IMR-90 (cell line): ENCODE data around the gene NOP14. TPM values are rescaled to one million over a fixed set of nuclear protein-coding genes. Genes with fewer than 3 reads are reported as not detected.

Source experiments
- ATAC-seq: fragments of 200-7000 bp; cut with Tn5 transposase; 2 replicates; pipeline ENCODE4 v1.9.1; 2020; ENCODE audit warnings: low read depth, mild to moderate bottlenecking, moderate library complexity
- BruUV-seq: library from RNA; stranded (reverse); fragments of 400-500 nt; replicated peaks from 2 replicates; lab custom pipeline; 2021; lab: Mats Ljungman, UMichigan
- CTCF ChIA-PET: fragments of 300-600 bp; formaldehyde crosslinking; extraction: SDS; loops from one replicate; lab custom pipeline; 2021; ENCODE audit warnings: antibody characterized with exemption; lab: Yijun Ruan, JAX
- POLR2A ChIA-PET: fragments of 300-600 bp; sonication (Branson Sonifier 250); formaldehyde crosslinking; loops from one replicate; lab custom pipeline; 2022; ENCODE audit warnings: antibody characterized with exemption; ENCODE audit not compliant: unreplicated experiment; lab: Charles Lee
- DNase-seq: peaks from one replicate; pipeline ENCODE4 v3.0.0; 2013
- H2AFZ ChIP-seq: replicated peaks from 2 replicates; pipeline ENCODE3; 2013; ENCODE audit warnings: low read length, mild to moderate bottlenecking; ENCODE audit not compliant: poor library complexity
- H2AK5ac ChIP-seq: 2 replicates; pipeline ENCODE4 v1.6.1; 2013; ENCODE audit warnings: low read depth, low read length, inconsistent platforms
- H2AK9ac ChIP-seq: replicated peaks from 2 replicates; pipeline ENCODE3; 2013; ENCODE audit warnings: mild to moderate bottlenecking, low read depth, low read length, moderate library complexity; ENCODE audit not compliant: poor library complexity
- H2BK120ac ChIP-seq: 2 replicates; pipeline ENCODE4 v1.6.1; 2013; ENCODE audit warnings: low read depth, low read length, inconsistent platforms
- H2BK15ac ChIP-seq: 3 replicates; pipeline ENCODE4 v1.6.1; 2013; ENCODE audit warnings: low read depth, low read length, inconsistent platforms
- H2BK20ac ChIP-seq: 2 replicates; pipeline ENCODE4 v1.6.1; 2013; ENCODE audit warnings: low read depth, mild to moderate bottlenecking, inconsistent platforms, low read length, moderate library complexity
- H2BK5ac ChIP-seq: 2 replicates; pipeline ENCODE4 v1.6.1; 2013; ENCODE audit warnings: mild to moderate bottlenecking, low read depth, low read length, inconsistent platforms; ENCODE audit not compliant: poor library complexity, severe bottlenecking
- H3K14ac ChIP-seq: replicated peaks from 2 replicates; pipeline ENCODE4 v1.6.1; 2013; ENCODE audit warnings: low read depth, low read length, inconsistent platforms
- H3K18ac ChIP-seq: 2 replicates; pipeline ENCODE4 v1.6.1; 2013; ENCODE audit warnings: low read depth, low read length, control low read depth
- H3K23ac ChIP-seq: 2 replicates; pipeline ENCODE4 v1.6.1; 2013; ENCODE audit warnings: low read depth, low read length, inconsistent platforms
- H3K27ac ChIP-seq: 2 replicates; pipeline ENCODE4 v1.5.1; 2013; ENCODE audit warnings: mild to moderate bottlenecking, control low read depth, low read length; ENCODE audit not compliant: insufficient read depth
- H3K27me3 ChIP-seq: 2 replicates; pipeline ENCODE4 v1.6.1; 2013; ENCODE audit warnings: low read length; ENCODE audit not compliant: control insufficient read depth, insufficient read depth
- H3K36me3 ChIP-seq: 2 replicates; pipeline ENCODE4 v1.6.1; 2013; ENCODE audit warnings: low read length, mixed read lengths; ENCODE audit not compliant: control insufficient read depth, insufficient read depth
- H3K4ac ChIP-seq: 2 replicates; pipeline ENCODE4 v1.6.1; 2013; ENCODE audit warnings: low read depth, low read length, inconsistent platforms
- H3K4me1 ChIP-seq: 2 replicates; pipeline ENCODE4 v1.6.1; 2013; ENCODE audit warnings: low read length, mixed read lengths; ENCODE audit not compliant: control insufficient read depth, insufficient read depth
- H3K4me2 ChIP-seq: 2 replicates; pipeline ENCODE4 v1.6.1; 2013; ENCODE audit warnings: low read depth, mild to moderate bottlenecking, control low read depth, low read length, moderate library complexity
- H3K4me3 ChIP-seq: 2 replicates; pipeline ENCODE4 v1.5.1; 2013; ENCODE audit warnings: low read depth, mild to moderate bottlenecking, control low read depth, low read length, moderate library complexity; ENCODE audit not compliant: insufficient read depth
- H3K56ac ChIP-seq: 2 replicates; pipeline ENCODE4 v1.6.1; 2013; ENCODE audit warnings: low read length, inconsistent platforms; ENCODE audit not compliant: insufficient read depth; ENCODE audit errors: extremely low read depth
- H3K79me1 ChIP-seq, 2 experiments: 2 replicates each; pipeline ENCODE4 v1.6.1; 2013; ENCODE audit warnings: low read length in 2 of 2, inconsistent platforms in 1 of 2, low read depth in 1 of 2
- H3K9ac ChIP-seq: 2 replicates; pipeline ENCODE4 v1.6.1; 2013; ENCODE audit warnings: low read depth, low read length, control low read depth
- H3K9me1 ChIP-seq: 2 replicates; pipeline ENCODE4 v1.6.1; 2013; ENCODE audit warnings: low read length, inconsistent platforms; ENCODE audit not compliant: insufficient read depth
- H3K9me3 ChIP-seq: 2 replicates; pipeline ENCODE4 v1.6.1; 2013; ENCODE audit warnings: low read length; ENCODE audit not compliant: control insufficient read depth, insufficient read depth
- H4K20me1 ChIP-seq: 2 replicates; pipeline ENCODE4 v1.6.1; 2013; ENCODE audit warnings: low read length, inconsistent platforms; ENCODE audit not compliant: insufficient read depth
- H4K5ac ChIP-seq: 2 replicates; pipeline ENCODE4 v1.6.1; 2013; ENCODE audit warnings: mild to moderate bottlenecking, low read depth, low read length, control low read depth
- H4K8ac ChIP-seq, 2 experiments: 2 replicates each; pipeline ENCODE4 v1.6.1; 2013; ENCODE audit warnings: low read depth in 2 of 2, low read length in 2 of 2, control low read depth in 1 of 2, inconsistent platforms in 1 of 2
- H4K91ac ChIP-seq: 2 replicates; pipeline ENCODE4 v1.6.1; 2013; ENCODE audit warnings: low read depth, low read length, inconsistent platforms; ENCODE audit not compliant: insufficient read depth
- BHLHE40 ChIP-seq: fragments of 150-350 bp; IDR thresholded peaks from 2 replicates; pipeline ENCODE4 v1.6.1; 2016; ENCODE audit warnings: mild to moderate bottlenecking, low read depth, low read length
- CTCF ChIP-seq: conservative IDR thresholded peaks from 2 replicates; pipeline ENCODE4 v1.5.1; 2012; ENCODE audit warnings: mild to moderate bottlenecking, low read depth, low read length, improper control_type of control experiment
- MXI1 ChIP-seq: IDR thresholded peaks from 2 replicates; pipeline ENCODE4 v1.6.1; 2012; ENCODE audit warnings: low read depth, mild to moderate bottlenecking, low read length, moderate library complexity, borderline replicate concordance
- RCOR1 ChIP-seq: IDR thresholded peaks from 2 replicates; pipeline ENCODE4 v1.6.1; 2012; ENCODE audit warnings: mild to moderate bottlenecking, low read length, improper control_type of control experiment; ENCODE audit not compliant: insufficient replicate concordance
- RFX5 ChIP-seq: IDR thresholded peaks from 2 replicates; pipeline ENCODE4 v1.8.0; 2012; ENCODE audit warnings: low read depth, mild to moderate bottlenecking, low read length, moderate library complexity
- SMC3 ChIP-seq: fragments of 150-350 bp; IDR thresholded peaks from 2 replicates; pipeline ENCODE4 v1.6.1; 2016; ENCODE audit warnings: low read depth, mild to moderate bottlenecking, antibody characterized with exemption, low read length, moderate library complexity
- WGBS, 2 experiments: methylation state at CpG; one replicate each; pipeline versions ENCODE4 v1.1.5 to v1.1.7; 2013; ENCODE audit warnings: missing lambda C conversion rate in 2 of 2; ENCODE audit not compliant: insufficient read length in 1 of 2; ENCODE audit errors: extremely low coverage in 2 of 2; 5-methylcytosine and 5-hydroxymethylcytosine counted together
- dilution Hi-C: fragments of 300-500 bp; cut with HindIII; formaldehyde crosslinking; loops from one replicate; pipeline ENCODE4 v1.14.3; 2018; ENCODE audit warnings: low sequenced_read_pairs; ENCODE audit not compliant: unreplicated experiment
- in situ Hi-C: fragments of 300-500 bp; cut with MboI; formaldehyde crosslinking; loops from 3 replicates; pipeline ENCODE4 v1.14.3; 2019; ENCODE audit warnings: low sequenced_read_pairs, inconsistent platforms, mixed read lengths
- intact Hi-C: fragments of 100-400 bp; cut with micrococcal nuclease; formaldehyde crosslinking; loops from 2 replicates; pipeline ENCODE4 v1.10.0; 2022
- polyA plus RNA-seq, 3 experiments: library from polyadenylated mRNA; depleted of rRNA; stranded (reverse); fragments of >200 nt; gene quantifications; 2 replicates each; pipeline ENCODE4 v1.2.3, GENCODE V29; 2012; ENCODE audit warnings: low replicate concordance in 1 of 3
- total RNA-seq: library from RNA; depleted of rRNA; stranded (reverse); fragments of >200 nt; gene quantifications from 2 replicates; pipeline ENCODE4 v1.2.3, GENCODE V29; 2012

NOP14 gene
- total and polyA plus RNA-seq, 2 of the 4 experiments (the other 2 are of a cell fraction), result 10.9 to 12.6 TPM

GRCh38 chr4:2907226-2907625, 56.0 kb downstream of the NOP14 start:
- Histone ChIP-seq H3K56ac (no peak overlapping the region), H3K23ac (no peak overlapping the region), H2BK15ac (no peak overlapping the region), H3K9ac (no peak overlapping the region), H3K4ac (no peak overlapping the region), H3K27ac (no peak overlapping the region), H4K5ac (no peak overlapping the region), H4K20me1 (peaks cover 13% of the 10 kb centered on the region), H2AFZ (no peak overlapping the region), H3K18ac (no peak overlapping the region), H2AK5ac (no peak overlapping the region), H2AK9ac (no peak overlapping the region), H3K4me2 (no peak overlapping the region), H2BK5ac (no peak overlapping the region), H3K36me3 (peaks cover 75% of the 10 kb centered on the region), H3K4me1 (no peaks in the 10 kb centered on the region), H3K27me3 (no peaks in the 10 kb centered on the region), H3K4me3 (no peak overlapping the region), H4K91ac (no peak overlapping the region), H3K14ac (no peak overlapping the region), H4K8ac (no peak overlapping the region), H3K9me3 (no peaks in the 10 kb centered on the region), H3K9me1 (peaks cover 15% of the 10 kb centered on the region), H2BK120ac (no peak overlapping the region), H3K79me1 (peaks cover 31 to 74% of the 10 kb centered on the region in 2 experiments), H2BK20ac (no peak overlapping the region)
- WGBS, 2 experiments, result no CpG with 5 or more reads among the region's 4 CpGs
- in situ Hi-C loops, result no loop called here
- POLR2A ChIA-PET, result no interaction called here
- ATAC-seq (no peak), DNase-seq (no peak)
- dilution Hi-C loops, result no loop called here
- intact Hi-C loops, result no loop called here
- TF ChIP-seq RFX5 (no peak), CTCF (no peak), BHLHE40 (no peak), MXI1 (no peak), SMC3 (no peak), RCOR1 (no peak)
- CTCF ChIA-PET, result no interaction called here
- BruUV-seq, result no TSS peak
